HG03064 (cell line): Measurements from ENCODE around the gene UCKL1.
"Not testable (repeated sequence)": the region's sequence is repeated elsewhere in the genome, so short reads cannot be mapped to it uniquely, and the experiment has no call there.

Experiments
- ATAC-seq: cut with Tn5 transposase; IDR thresholded peaks from one replicate; pipeline ENCODE4 v1.9.1; 2021; ENCODE audit warnings: low read depth; ENCODE audit not compliant: unreplicated experiment

Gene UCKL1

GRCh38 chr20:63973160-63973479, 16.9 kb upstream of the UCKL1 start:
- no peak for ATAC-seq

- ATAC-seq = no peak
Measured at GRCh38 chr20:63972312-63973159, 16.3 kb upstream of the UCKL1 start.

- ATAC-seq = not testable (repeated sequence)
Measured at GRCh38 chr20:63971960-63972311, 15.7 kb upstream of the UCKL1 start.

- no peak for ATAC-seq
Measured at GRCh38 chr20:63970714-63971431, 14.7 kb upstream of the UCKL1 start.

GRCh38 chr20:63969838-63970713, 13.9 kb upstream of the UCKL1 start, which contains the start of gene ZNF512B:
Gene ZNF512B, minus strand, starts transcription at chr20:63969930. Its CDS starts 1,980 bp downstream, at chr20:63967950.
- ATAC-seq = no peak

GRCh38 chr20:63968928-63969760, 12.9 kb upstream of the UCKL1 start:
- no peak for ATAC-seq

- ATAC-seq = no peak
Measured at GRCh38 chr20:63968136-63968927, 12.1 kb upstream of the UCKL1 start.

GRCh38 chr20:63967330-63968135, 11.3 kb upstream of the UCKL1 start:
- no peak for ATAC-seq

- ATAC-seq = no peak
Measured at GRCh38 chr20:63966944-63967322, 10.7 kb upstream of the UCKL1 start.

- ATAC-seq = no peak
Measured at GRCh38 chr20:63966172-63966943, 10.1 kb upstream of the UCKL1 start.

- ATAC-seq = no peak
Measured at GRCh38 chr20:63964412-63964811, 8.2 kb upstream of the UCKL1 start.

- no peak for ATAC-seq
Measured at GRCh38 chr20:63963784-63964301, 7.6 kb upstream of the UCKL1 start.

- no peak for ATAC-seq
Measured at GRCh38 chr20:63963348-63963741, 7.1 kb upstream of the UCKL1 start.

GRCh38 chr20:63962426-63963347, 6.5 kb upstream of the UCKL1 start:
- no peak for ATAC-seq

GRCh38 chr20:63961664-63962425, 5.6 kb upstream of the UCKL1 start:
- no peak for ATAC-seq
